ENCODE results near the gene TRERF1. TPM values are rescaled to one million over a fixed set of nuclear protein-coding genes. Genes with fewer than 3 reads are reported as not detected.

TRERF1 gene
- total RNA-seq, 2 donors from 2014 or later = 33.2 to 35.3 TPM

GRCh38 chr6:42389736-42390135 lies 62.0 kb downstream of the TRERF1 start:
- Mint-ChIP-seq H3K36me3 (no peaks in the 10 kb centered on the region), H3K4me1 (ENCODE audit: low read depth in 2 of 2) (peaks cover 70 to 93% of the 10 kb centered on the region in 2 donors), H3K4me3 (peak overlapping the region; percentile 71), H3K27ac (peak overlapping the region; percentile 99 to 100), H3K27me3 (no peaks in the 10 kb centered on the region), H3K9me3 (no peaks in the 10 kb centered on the region)
- DNase-seq (ENCODE audit: low spot score) = no peak
- ATAC-seq = no peak

DNA sequence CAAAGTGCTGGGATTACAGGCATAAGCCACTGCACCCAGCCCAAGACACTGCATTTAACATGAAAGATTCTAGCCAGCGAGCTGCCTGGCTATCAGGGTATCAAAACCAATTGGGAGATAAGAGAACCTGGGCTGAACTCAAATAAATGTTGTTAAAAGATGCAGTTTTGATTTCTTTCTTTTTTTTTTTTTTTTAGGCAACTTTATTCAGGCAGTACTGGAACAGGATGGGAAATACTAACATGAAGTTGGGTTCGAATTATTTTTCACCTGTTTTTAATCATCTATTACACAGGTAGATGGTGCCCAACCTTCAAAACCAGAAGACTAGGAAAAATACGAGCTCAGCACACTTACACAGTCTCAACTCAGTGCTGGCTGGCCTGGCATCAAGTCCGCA lies 63.7 kb downstream of the TRERF1 start:
- DNase-seq (ENCODE audit: low spot score) (no peak), ATAC-seq (no peak)
- H3K9me3 Mint-ChIP-seq = no peaks in the 10 kb centered on the region
- no peaks in the 10 kb centered on the region for H3K36me3 Mint-ChIP-seq
- no peaks in the 10 kb centered on the region for H3K27me3 Mint-ChIP-seq
- H3K4me3 Mint-ChIP-seq = peak overlapping the region; percentile 71
- peaks cover 66 to 93% of the 10 kb centered on the region in 2 donors for H3K4me1 Mint-ChIP-seq (ENCODE audit: low read depth in 2 of 2)
- H3K27ac Mint-ChIP-seq = peak overlapping the region; percentile 99 to 100

GRCh38 chr6:42387336-42387735 lies 64.4 kb downstream of the TRERF1 start:
- peak overlapping the region; percentile 99 to 100 for H3K27ac Mint-ChIP-seq
- H3K4me1 Mint-ChIP-seq (ENCODE audit: low read depth in 2 of 2) = peaks cover 61 to 86% of the 10 kb centered on the region in 2 donors
- ATAC-seq = no peak
- H3K4me3 Mint-ChIP-seq = peak overlapping the region; percentile 71
- no peaks in the 10 kb centered on the region for H3K36me3 Mint-ChIP-seq
- no peak for DNase-seq (ENCODE audit: low spot score)
- no peaks in the 10 kb centered on the region for H3K9me3 Mint-ChIP-seq
- no peaks in the 10 kb centered on the region for H3K27me3 Mint-ChIP-seq

DNA sequence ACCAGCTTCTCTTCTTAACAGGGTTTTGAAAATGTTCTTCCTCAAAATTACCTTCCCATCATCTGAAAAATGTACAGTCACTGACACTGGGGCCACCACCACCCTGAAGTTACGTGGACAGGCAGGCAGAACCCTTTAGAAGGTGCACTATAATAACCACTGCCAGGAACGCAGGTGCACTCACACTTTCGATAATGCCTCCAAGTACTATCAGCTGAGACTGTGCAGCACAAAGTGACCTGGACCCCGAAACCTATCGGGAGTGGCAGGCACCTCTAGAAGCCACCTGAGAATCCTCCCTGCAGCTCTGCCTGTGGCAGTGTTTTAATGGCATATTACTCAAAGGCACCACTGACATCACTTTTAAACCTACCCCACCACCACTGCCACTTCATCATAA lies 66.4 kb downstream of the TRERF1 start:
- ATAC-seq (no peak), DNase-seq (ENCODE audit: low spot score) (peak; percentile 23)
- Mint-ChIP-seq H3K36me3 (no peaks in the 10 kb centered on the region), H3K27ac (peak overlapping the region; percentile 99 to 100), H3K27me3 (no peaks in the 10 kb centered on the region), H3K4me3 (peak overlapping the region; percentile 8), H3K4me1 (ENCODE audit: low read depth in 2 of 2) (peaks cover 55 to 81% of the 10 kb centered on the region in 2 donors), H3K9me3 (no peaks in the 10 kb centered on the region)

- peaks cover 54 to 76% of the 10 kb centered on the region in 2 donors for H3K4me1 Mint-ChIP-seq (ENCODE audit: low read depth in 2 of 2)
- peak overlapping the region; percentile 85 to 99 for H3K27ac Mint-ChIP-seq
- DNase-seq (ENCODE audit: low spot score) (peak; percentile 5), ATAC-seq (peak in 1 of 2 donors; percentile 81)
- H3K36me3 Mint-ChIP-seq = no peaks in the 10 kb centered on the region
- H3K9me3 Mint-ChIP-seq = no peaks in the 10 kb centered on the region
- peak overlapping the region; percentile 53 for H3K4me3 Mint-ChIP-seq
- H3K27me3 Mint-ChIP-seq = no peaks in the 10 kb centered on the region
Observed at GRCh38 chr6:42383421-42384205, 68.1 kb downstream of the TRERF1 start.

- H3K36me3 Mint-ChIP-seq = peaks cover 5% of the 10 kb centered on the region
- peaks cover 60 to 78% of the 10 kb centered on the region in 2 donors for H3K4me1 Mint-ChIP-seq (ENCODE audit: low read depth in 2 of 2)
- no peaks in the 10 kb centered on the region for H3K9me3 Mint-ChIP-seq
- H3K27ac Mint-ChIP-seq = peak overlapping the region; percentile 86 to 91
- DNase-seq (ENCODE audit: low spot score) (no peak), ATAC-seq (no peak)
- H3K4me3 Mint-ChIP-seq = peak overlapping the region; percentile 10
- no peaks in the 10 kb centered on the region for H3K27me3 Mint-ChIP-seq
Observed at GRCh38 chr6:42381850-42382249, 69.9 kb downstream of the TRERF1 start.

- Mint-ChIP-seq H3K4me1 (ENCODE audit: low read depth in 2 of 2) (peaks cover 58 to 75% of the 10 kb centered on the region in 2 donors), H3K9me3 (no peaks in the 10 kb centered on the region), H3K4me3 (peak overlapping the region; percentile 34), H3K36me3 (peaks cover 5% of the 10 kb centered on the region), H3K27ac (peak overlapping the region; percentile 86 to 91), H3K27me3 (no peaks in the 10 kb centered on the region)
- ATAC-seq (peak in 1 of 2 donors; percentile 39), DNase-seq (ENCODE audit: low spot score) (no peak)
Observed at GRCh38 chr6:42380228-42380979, 71.3 kb downstream of the TRERF1 start.

GRCh38 chr6:42378536-42378935 lies 73.2 kb downstream of the TRERF1 start:
- no peak for ATAC-seq
- peaks cover 5% of the 10 kb centered on the region for H3K36me3 Mint-ChIP-seq
- no peak for DNase-seq (ENCODE audit: low spot score)
- peaks cover 59 to 69% of the 10 kb centered on the region in 2 donors for H3K4me1 Mint-ChIP-seq (ENCODE audit: low read depth in 2 of 2)
- H3K9me3 Mint-ChIP-seq = no peaks in the 10 kb centered on the region
- peak overlapping the region; percentile 77 to 91 for H3K27ac Mint-ChIP-seq
- H3K4me3 Mint-ChIP-seq = peak overlapping the region; percentile 58
- no peaks in the 10 kb centered on the region for H3K27me3 Mint-ChIP-seq

- no peaks in the 10 kb centered on the region for H3K27me3 Mint-ChIP-seq
- peak overlapping the region; percentile 77 to 91 for H3K27ac Mint-ChIP-seq
- H3K36me3 Mint-ChIP-seq = peaks cover 5% of the 10 kb centered on the region
- DNase-seq (ENCODE audit: low spot score) (no peak), ATAC-seq (peak in 1 of 2 donors; percentile 66)
- peak overlapping the region; percentile 58 for H3K4me3 Mint-ChIP-seq
- peaks cover 56 to 64% of the 10 kb centered on the region in 2 donors for H3K4me1 Mint-ChIP-seq (ENCODE audit: low read depth in 2 of 2)
- no peaks in the 10 kb centered on the region for H3K9me3 Mint-ChIP-seq
Observed at GRCh38 chr6:42378125-42378524, 73.6 kb downstream of the TRERF1 start.

DNA sequence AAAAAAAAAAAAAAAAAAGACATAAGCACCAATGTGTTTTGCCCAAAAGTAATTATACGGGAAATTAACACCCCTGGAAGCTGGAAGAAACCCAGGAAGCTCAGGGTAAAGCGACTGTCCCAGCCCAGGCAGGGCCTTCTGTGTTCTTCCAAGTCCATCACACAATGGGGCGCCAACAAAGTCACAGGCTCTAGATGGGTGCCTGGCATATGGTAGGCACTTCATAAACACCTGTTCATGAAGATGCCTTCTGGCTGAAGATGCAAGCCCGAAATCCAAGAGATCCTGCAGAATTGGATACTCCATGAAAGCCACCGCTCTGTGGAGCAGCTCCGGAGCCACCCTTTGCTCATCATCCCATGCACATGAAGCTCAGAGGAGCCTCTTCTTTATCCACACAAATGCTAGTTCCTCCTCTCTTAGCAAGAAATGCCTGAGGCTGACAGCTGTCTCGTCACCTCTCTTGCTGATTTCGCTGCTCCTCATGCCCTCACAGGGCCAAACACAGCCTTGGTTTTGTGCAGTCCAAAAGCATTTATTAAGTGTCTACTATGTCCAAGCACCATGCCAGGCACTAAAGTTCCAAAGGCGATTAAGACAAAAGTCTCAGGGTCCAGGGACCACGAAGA lies 76.6 kb downstream of the TRERF1 start:
- peak overlapping the region; percentile 23 for H3K4me3 Mint-ChIP-seq

DNA sequence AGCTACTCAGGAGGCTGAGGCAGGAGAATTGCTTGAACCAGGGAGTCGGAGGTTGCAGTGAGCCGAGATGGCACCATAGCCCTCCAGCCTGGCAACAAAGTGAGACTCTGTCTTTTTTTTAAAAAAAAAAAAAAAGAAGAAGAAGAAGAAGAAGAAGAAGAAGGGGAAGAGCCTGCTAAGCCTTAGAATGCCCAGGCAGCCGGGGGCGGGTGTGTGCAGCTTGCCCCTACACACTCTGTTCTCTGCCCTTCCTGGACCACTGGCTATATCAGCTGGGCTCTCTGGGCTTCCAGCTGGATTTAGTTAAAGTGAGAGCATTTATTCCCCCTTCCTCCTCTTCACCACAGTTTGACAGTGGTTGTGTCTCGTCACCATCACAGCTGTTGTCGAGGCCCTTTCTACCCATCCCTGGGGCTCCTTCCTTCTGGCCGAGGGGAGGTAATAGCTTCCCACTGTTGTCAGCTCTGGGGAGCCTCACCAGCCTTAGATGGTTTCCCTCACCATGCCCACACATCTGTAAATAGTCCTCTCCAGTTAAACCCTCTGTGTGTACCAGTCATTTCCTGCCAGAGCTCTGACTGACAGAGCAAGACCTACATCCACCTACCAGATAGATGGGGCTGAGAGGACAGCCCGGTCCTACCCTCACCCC lies 77.6 kb downstream of the TRERF1 start:
- DNase-seq (ENCODE audit: low spot score) (no peak), ATAC-seq (peak; percentile 75 to 91)
- Mint-ChIP-seq H3K4me3 (peak overlapping the region; percentile 60), H3K27me3 (no peaks in the 10 kb centered on the region), H3K36me3 (peaks cover 5% of the 10 kb centered on the region), H3K4me1 (ENCODE audit: low read depth in 2 of 2) (peaks cover 52 to 63% of the 10 kb centered on the region in 2 donors), H3K9me3 (peaks cover 3% of the 10 kb centered on the region), H3K27ac (peak overlapping the region; percentile 68 to 88)

More for the DNA sequence above, 76.6 kb downstream of the TRERF1 start:
- Mint-ChIP-seq H3K36me3 (peaks cover 5% of the 10 kb centered on the region), H3K27ac (peak overlapping the region; percentile 68 to 74), H3K4me1 (ENCODE audit: low read depth in 2 of 2) (peaks cover 52 to 63% of the 10 kb centered on the region in 2 donors), H3K9me3 (no peaks in the 10 kb centered on the region), H3K27me3 (no peaks in the 10 kb centered on the region)
- no peak for ATAC-seq
- no peak for DNase-seq (ENCODE audit: low spot score)

DNA sequence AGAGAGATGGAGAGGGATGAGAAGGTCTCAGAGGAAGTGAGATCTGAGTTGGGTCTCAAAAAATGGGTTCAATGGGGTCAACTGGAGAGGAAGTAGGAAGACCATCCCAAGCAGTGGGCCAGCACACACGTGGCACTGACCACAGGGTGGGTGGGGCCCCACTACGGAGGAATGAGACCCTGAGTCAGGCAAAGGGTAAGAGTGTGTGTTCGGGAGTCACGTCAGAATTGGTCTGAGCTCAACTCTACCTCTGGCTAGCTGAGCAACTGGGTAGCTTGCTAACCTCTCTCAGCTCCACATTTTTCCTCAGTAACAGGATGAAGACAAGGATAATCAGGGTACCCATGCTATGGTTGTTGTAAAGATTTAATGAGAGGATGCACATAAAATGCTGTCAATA lies 79.0 kb downstream of the TRERF1 start:
- peaks cover 3% of the 10 kb centered on the region for H3K9me3 Mint-ChIP-seq
- peak overlapping the region; percentile 37 for H3K4me3 Mint-ChIP-seq
- H3K4me1 Mint-ChIP-seq (ENCODE audit: low read depth in 2 of 2) = peaks cover 56 to 68% of the 10 kb centered on the region in 2 donors

DNA sequence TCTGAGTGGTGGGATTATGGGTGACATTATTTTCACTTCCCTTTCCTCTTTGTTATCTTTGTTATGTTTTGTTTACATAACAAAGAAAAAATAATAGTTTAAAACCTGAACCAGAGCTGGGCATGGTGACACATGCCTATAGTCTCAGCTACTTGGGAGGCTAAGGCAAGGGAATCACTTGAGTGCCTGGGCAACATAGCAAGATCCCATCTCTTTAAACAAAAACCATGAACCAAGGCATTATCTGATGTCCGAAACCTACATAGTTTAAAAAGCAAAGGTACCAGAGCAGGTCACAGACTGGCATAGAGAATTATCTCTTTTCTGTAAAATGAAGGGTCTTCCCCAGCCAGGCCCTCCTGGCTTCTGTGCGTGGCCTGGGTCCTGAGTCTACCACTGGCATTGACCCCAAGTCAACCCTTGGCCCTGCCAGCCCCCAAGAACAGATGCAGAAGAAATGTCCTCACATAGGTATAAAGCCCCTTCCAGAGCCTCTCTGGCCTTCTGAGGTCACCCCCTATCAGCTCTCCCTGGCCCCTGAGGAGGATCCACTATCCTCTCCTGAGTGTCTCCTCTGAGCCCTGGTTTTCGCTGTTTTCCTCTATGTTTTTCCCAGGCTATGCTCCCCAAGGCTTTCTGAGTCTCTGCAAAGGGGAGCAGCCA lies 81.3 kb downstream of the TRERF1 start:
- Mint-ChIP-seq H3K4me1 (ENCODE audit: low read depth in 2 of 2) (peaks cover 64 to 73% of the 10 kb centered on the region in 2 donors), H3K9me3 (peaks cover 3% of the 10 kb centered on the region), H3K27me3 (no peaks in the 10 kb centered on the region), H3K36me3 (no peaks in the 10 kb centered on the region), H3K4me3 (no peak overlapping the region), H3K27ac (peak overlapping the region; percentile 95 to 96)
- ATAC-seq = no peak
- no peak for DNase-seq (ENCODE audit: low spot score)

More for the DNA sequence above, 79.0 kb downstream of the TRERF1 start:
- Mint-ChIP-seq H3K27ac (peak overlapping the region; percentile 68 to 88), H3K36me3 (peaks cover 5% of the 10 kb centered on the region), H3K27me3 (no peaks in the 10 kb centered on the region)
- DNase-seq (ENCODE audit: low spot score) (no peak), ATAC-seq (no peak)

Data from natural killer cell treated with Interleukin-12 subunit alpha and Interleukin-12 subunit beta and Interleukin-15 and Interleukin-18, amount 100 ng/mL, for 72 hours (primary cell).